Ecto neural progenitor cell (in vitro differentiated cells): ENCODE results near the gene PML.

Source experiments
- DNase-seq: peaks from one replicate; pipeline ENCODE4 v3.0.0-alpha.2; 2018; ENCODE audit warnings: low spot score

PML gene

GRCh38 chr15:73986055-73986775, 8.3 kb upstream of the PML start:
- no peak for DNase-seq

- no peak for DNase-seq
Observed at GRCh38 chr15:73986776-73987056, 7.8 kb upstream of the PML start.

- DNase-seq, result no peak
Observed at GRCh38 chr15:73987250-73987649, 7.3 kb upstream of the PML start.

- DNase-seq, result no peak
Observed at GRCh38 chr15:73987681-73988444, 6.7 kb upstream of the PML start.

GRCh38 chr15:73988445-73988969, 6.0 kb upstream of the PML start:
- DNase-seq, result no peak

- no peak for DNase-seq
Observed at GRCh38 chr15:73989001-73989798, 5.3 kb upstream of the PML start.

GRCh38 chr15:73990250-73991005, 4.1 kb upstream of the PML start:
- no peak for DNase-seq

- no peak for DNase-seq
Observed at GRCh38 chr15:73991260-73991659, 3.3 kb upstream of the PML start.

GRCh38 chr15:73991726-73992593, 2.6 kb upstream of the PML start, which contains the start of gene STOML1:
STOML1 (minus strand) TSS chr15:73992295; CDS start chr15:73992223, 72 bp downstream.
- DNase-seq, result peak; percentile 98

- no peak for DNase-seq
Observed at GRCh38 chr15:73992594-73992898, 2.0 kb upstream of the PML start.

- DNase-seq, result no peak
Observed at GRCh38 chr15:73993211-73993994, 1.1 kb upstream of the PML start.

GRCh38 chr15:73994912-73995622, 551 bp downstream of the PML start:
- DNase-seq, result no peak

GRCh38 chr15:73996267-73996666, 1.8 kb downstream of the PML start:
- DNase-seq, result no peak

GRCh38 chr15:73996939-73997338, 2.4 kb downstream of the PML start:
- no peak for DNase-seq

GRCh38 chr15:73997986-73998385, 3.5 kb downstream of the PML start:
- no peak for DNase-seq

- no peak for DNase-seq
Observed at GRCh38 chr15:74006774-74007639, 12.5 kb downstream of the PML start.

- no peak for DNase-seq
Observed at GRCh38 chr15:74007820-74008371, 13.4 kb downstream of the PML start.

- DNase-seq, result no peak
Observed at GRCh38 chr15:74008901-74009300, 14.4 kb downstream of the PML start.
